Fibroblast of lung (primary cell): ENCODE data around the gene PLXNA1.

ENCODE experiments used
- CTCF ChIP-seq, 2 donors: IDR thresholded peaks in 1 of 2; conservative IDR thresholded peaks in 1 of 2; 1 replicate in 1 of 2; 2 replicates in 1 of 2; pipeline ENCODE4 v1.5.1; 2011 to 2012; ENCODE audit warnings: low read length in 2 of 2, control low read depth in 1 of 2, inconsistent platforms in 1 of 2, low read depth in 1 of 2, mild to moderate bottlenecking in 1 of 2
- EZH2 ChIP-seq: IDR thresholded peaks from 2 replicates; pipeline ENCODE4 v1.5.1; 2012; ENCODE audit warnings: low read length, control low read depth, mild to moderate bottlenecking; ENCODE audit errors: missing control alignments

- no peak for TF ChIP-seq CTCF (conservative IDR thresholded peaks at IDR 0.05 in 1 of 2, IDR thresholded peaks at IDR 0.05 in 1 of 2; ENCODE audit: low read depth in 1 of 2, low read length in 2 of 2)
- TF ChIP-seq EZH2 = no peak
Measured at GRCh38 chr3:126961791-126962461, 21.0 kb upstream of the PLXNA1 start.
